Measurements from ENCODE around the gene AKNA.

- TF ChIP-seq, protein P1, sequence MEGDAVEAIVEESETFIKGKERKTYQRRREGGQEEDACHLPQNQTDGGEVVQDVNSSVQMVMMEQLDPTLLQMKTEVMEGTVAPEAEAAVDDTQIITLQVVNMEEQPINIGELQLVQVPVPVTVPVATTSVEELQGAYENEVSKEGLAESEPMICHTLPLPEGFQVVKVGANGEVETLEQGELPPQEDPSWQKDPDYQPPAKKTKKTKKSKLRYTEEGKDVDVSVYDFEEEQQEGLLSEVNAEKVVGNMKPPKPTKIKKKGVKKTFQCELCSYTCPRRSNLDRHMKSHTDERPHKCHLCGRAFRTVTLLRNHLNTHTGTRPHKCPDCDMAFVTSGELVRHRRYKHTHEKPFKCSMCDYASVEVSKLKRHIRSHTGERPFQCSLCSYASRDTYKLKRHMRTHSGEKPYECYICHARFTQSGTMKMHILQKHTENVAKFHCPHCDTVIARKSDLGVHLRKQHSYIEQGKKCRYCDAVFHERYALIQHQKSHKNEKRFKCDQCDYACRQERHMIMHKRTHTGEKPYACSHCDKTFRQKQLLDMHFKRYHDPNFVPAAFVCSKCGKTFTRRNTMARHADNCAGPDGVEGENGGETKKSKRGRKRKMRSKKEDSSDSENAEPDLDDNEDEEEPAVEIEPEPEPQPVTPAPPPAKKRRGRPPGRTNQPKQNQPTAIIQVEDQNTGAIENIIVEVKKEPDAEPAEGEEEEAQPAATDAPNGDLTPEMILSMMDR (IDR thresholded peaks at IDR 0.05), result no peak
- no peak for TF ChIP-seq POLR2A (IDR thresholded peaks at IDR 0.05)
Observed at GRCh38 chr9:114287001-114287762, 100.6 kb downstream of the AKNA start.
